Ecto neural progenitor cell (in vitro differentiated cells): ENCODE results near the gene F5.
"Not testable (repeated sequence)": the region's sequence is repeated elsewhere in the genome, so short reads cannot be mapped to it uniquely, and the experiment has no call there.

Experiments used
- DNase-seq: peaks from one replicate; pipeline ENCODE4 v3.0.0-alpha.2; 2018; ENCODE audit warnings: low spot score

Gene F5

GRCh38 chr1:169538998-169539871 is 47.0 kb downstream of the F5 start:
- DNase-seq, result no peak

- no peak for DNase-seq
These were observed 51.6 kb downstream of the F5 start for GRCh38 chr1:169534653-169535052.

GRCh38 chr1:169533528-169534190 is 52.6 kb downstream of the F5 start:
- not testable (repeated sequence) for DNase-seq

GRCh38 chr1:169530448-169530847 is 55.8 kb downstream of the F5 start:
- no peak for DNase-seq

DNA sequence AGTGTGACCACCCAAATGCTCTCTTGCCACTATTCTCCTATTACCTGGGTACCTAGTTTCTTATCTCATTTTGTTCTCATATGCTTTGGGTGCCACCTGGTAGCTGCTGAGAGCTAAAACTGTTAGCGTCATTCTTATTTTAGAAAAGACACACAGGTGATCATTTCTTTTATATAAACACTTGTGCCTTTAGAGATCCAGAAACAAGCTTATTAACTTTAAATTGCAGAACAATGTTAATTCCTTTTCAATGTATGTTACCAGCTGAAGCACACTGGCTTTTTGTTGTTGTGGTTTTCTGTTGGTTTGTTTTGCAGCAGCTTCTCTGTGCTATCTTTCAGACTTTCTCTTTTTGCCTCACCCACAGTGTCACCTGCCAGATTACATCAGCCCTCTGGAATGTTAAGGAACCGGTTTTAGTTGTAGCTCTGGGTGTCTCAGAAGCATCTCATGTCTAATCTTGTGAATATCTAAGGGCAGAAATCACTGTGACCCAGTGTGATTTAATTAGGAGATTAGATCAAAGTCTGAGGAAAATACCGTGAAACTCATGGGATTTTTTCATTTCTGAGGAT is 57.1 kb downstream of the F5 start:
- DNase-seq, result no peak

- DNase-seq, result no peak
These were observed 57.8 kb downstream of the F5 start for GRCh38 chr1:169528215-169529067.

DNA sequence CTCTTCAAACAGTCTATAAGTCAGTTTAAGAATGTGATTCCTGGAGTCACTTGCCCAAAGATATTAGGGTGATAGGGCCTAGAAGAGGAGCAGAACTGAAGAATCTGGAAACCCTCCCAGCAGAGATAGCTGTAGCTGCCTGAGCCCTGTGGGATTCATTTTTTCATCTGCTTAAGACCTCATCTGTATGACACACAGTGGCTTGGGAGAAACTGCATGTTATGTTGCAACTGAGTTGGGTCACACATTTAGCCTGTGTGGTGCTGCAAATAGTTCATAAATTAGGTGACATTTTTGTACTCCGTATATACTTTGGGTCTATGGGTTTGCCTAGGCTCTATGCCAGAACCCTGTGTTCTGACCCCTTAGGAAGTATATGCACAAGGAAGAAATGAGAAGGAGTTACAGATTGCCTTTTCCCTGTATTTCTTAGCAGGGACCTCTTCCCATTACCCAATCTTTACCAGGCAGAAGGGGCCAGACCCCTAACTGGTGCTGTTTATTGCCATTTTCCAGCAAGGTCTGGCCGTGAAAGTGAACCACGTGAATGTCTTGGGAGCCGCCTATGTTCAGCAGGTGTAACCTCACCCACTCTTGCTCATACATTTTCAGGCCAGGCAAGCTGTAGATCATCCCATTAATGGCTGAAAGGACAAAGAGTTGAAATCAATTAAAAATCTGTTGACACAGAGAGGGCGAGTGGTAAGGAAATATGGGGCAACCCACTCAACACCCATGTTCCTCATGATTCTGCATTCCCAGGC is 58.6 kb downstream of the F5 start:
- no peak for DNase-seq

- no peak for DNase-seq
These were observed 59.3 kb downstream of the F5 start for GRCh38 chr1:169527001-169527400.

DNA sequence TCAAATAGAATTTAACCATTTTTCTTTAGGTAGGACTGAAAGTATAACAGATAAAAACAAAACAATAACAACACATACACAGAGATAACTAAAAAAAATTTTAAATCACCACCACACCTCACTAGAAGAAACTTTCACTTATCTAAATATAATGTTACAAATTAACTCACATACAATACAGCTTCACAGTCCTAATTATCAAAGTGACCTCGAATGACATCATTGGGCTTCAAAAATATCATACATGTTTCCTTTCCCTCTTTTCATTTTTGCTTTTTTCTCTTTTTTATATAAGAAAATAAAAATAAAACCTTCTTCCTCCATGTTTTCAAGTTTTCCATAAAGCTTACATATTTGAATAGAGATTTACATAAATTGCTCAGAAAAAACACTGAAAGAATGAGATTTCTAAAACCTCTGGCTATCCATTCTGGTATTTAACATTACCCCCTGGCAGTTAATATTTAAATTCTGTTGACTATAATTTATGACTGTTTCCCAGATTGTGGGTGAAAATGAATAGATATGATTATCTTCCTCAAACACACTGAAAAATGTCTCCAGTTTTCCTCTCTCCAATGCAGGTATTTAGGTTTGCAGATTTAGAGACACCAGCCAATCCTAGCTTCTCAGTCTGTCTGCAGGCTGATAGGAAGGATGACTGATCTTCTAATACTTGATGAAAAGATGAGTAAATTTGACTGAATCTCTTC is 60.0 kb downstream of the F5 start:
- DNase-seq, result no peak

GRCh38 chr1:169525391-169525790 is 60.9 kb downstream of the F5 start:
- no peak for DNase-seq

DNA sequence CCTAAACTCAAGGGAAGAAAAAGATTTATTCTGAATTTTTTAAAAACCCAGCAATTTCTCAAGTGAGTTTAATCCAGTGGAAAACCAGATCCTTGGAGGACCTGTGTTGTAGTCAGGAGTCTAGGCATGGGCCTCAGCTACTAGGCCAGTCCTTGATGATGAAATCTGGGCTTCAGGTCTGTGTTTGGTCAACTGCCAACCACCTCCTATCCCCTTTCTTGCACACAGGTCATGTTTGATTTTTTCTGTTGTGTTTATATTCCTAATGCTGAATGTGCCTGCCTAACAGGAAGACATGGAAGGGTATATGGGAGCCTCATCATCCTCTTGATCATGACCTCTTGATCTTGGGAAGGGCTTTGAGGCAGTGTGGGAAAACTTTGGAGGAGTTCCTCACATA is 62.4 kb downstream of the F5 start:
- no peak for DNase-seq

DNA sequence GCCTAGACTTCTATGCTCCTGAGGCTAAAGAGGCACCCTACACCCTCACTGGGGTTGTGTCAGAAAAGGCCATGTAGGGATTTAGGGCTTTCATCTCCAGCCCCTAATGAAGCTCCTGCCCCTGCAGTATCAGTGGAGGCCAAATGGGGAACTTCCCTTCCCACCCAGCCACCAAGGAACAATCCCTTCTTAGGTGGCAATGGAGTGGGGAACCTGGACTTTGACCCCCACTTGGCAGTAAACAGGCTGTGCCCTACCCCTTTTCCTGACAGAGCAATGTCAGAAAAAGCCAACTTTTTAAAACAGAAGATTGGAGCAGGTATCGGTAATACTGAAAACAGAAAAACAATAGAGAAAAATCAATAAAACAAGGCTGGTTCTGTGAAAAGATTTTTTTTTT is 65.1 kb downstream of the F5 start:
- DNase-seq, result no peak

DNA sequence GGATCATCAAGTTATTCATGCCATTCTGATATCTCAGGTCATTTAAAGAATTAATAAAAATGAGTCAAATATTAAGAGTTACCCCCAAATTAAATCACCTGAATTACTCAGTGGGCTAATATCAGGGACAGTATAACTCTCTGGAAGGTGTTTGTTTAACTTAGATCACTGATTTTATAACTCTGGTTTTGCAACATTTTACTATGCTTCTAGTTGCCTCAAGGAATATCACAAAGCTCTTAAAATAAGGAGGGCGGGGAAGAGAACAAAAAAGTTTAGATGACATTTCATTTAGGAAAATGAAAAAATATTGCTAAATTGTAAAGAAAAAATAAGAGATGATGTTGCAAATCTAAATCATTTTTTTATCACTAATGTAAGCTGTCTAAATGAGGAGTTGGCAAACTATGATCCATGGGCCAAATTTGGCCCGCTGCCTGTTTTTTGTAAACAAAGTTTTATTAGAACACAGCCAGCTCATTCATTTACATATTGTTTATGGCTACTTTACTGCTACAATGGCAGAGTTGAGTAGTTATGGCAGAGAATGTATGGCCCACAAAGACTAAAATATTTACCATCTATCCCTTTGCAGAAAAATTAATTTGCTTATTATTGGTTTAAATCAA is 68.6 kb downstream of the F5 start:
- DNase-seq, result no peak

- no peak for DNase-seq
These were observed 70.6 kb downstream of the F5 start for GRCh38 chr1:169515641-169516040.

- DNase-seq, result no peak
These were observed 71.6 kb downstream of the F5 start for GRCh38 chr1:169514566-169515270.

GRCh38 chr1:169513208-169513607 is 73.1 kb downstream of the F5 start:
- DNase-seq, result no peak

DNA sequence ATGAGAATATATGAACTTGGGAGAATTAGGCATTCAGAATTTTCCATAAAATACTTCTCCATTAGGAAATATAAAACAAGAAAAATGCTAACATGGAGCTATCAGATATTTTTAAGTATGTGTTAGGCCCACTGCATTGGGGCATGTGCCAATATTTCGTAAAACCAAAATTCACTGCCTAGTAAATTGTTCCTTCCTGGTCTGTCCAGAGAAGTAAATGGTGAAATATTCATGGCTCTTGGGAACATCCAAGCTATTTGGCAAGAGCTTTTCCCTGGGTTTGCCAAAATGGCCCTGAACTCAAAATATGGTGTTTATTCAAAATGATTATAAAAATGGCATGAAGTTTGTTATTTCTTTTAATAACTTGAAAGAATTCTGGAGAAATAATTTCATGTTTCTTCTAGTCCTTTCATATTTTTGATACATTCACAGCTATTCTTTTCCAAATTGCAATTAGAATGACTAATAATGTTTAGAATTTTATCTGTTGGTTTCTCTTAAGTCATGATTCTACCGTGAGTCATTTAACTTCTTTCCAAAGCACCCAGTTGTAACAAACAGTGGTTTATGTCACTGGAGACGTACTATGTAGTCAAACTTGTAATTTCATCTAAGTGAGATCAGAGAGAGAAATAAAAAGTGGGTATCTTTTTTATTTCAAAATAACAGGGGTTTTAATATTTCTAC is 74.8 kb downstream of the F5 start:
- no peak for DNase-seq

DNA sequence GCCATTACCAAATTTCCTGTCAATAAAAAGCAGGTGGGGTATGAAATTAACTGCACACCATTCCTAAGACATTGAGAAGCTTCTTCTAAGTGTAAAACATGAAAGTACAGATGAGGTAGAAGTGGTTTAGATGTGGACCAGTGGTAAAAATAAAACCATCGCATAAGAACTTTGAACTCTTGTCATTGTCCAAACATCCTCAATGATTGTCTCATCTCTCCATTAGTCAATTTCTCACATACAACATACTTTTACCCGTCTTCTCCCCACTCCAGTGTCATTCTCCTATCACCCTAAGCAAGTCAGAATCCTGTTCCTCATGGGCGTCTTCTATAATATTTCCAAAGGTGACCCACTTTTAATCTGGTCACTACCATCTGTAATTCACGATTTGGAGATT is 76.2 kb downstream of the F5 start:
- no peak for DNase-seq

DNA sequence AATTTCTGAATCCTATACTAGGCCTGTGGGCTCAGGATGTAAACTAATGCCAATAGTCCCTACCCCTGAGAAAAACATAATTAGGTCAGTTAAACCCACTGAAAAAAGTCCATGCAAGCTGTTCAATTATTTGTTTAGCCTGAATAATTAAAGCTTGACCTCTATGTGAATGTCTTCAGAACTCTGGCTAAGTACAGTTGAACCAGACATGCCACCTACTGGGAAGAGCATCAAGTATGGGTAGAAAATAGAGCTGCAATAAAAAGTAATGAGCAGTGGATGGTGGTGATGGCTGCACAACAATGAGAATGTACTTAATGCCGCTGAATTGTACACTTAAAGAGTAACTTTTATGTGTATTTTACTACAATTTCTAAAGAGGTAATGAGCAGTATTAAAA is 76.9 kb downstream of the F5 start:
- no peak for DNase-seq
